Esophagus squamous epithelium (tissue), 5 donors: ENCODE results near the gene CELF2. TPM values are rescaled to one million over a fixed set of nuclear protein-coding genes. Genes with fewer than 3 reads are reported as not detected.

Experiments
- DNase-seq: peaks from one replicate; lab custom pipeline; 2025; lab: John Stamatoyannopoulos, UW
- H3K27ac ChIP-seq, 4 donors: fragments of 200-600 bp; sonication (generic); one replicate each; pipeline ENCODE4 v1.5.1; 2016 to 2019; ENCODE audit warnings: mild to moderate bottlenecking in 1 of 4
- H3K27me3 ChIP-seq, 4 donors: fragments of 200-600 bp; sonication (generic); 1 replicate in 3 of 4; 2 replicates in 1 of 4; pipeline versions ENCODE4 v1.5.1 to v1.6.0; 2017 to 2021; ENCODE audit warnings: antibody characterized with exemption in 1 of 4
- H3K36me3 ChIP-seq, 3 donors: fragments of 200-600 bp; sonication (generic); one replicate each; pipeline ENCODE4 v1.5.1; 2016 to 2019
- H3K4me1 ChIP-seq, 3 donors: fragments of 200-600 bp; sonication (generic); one replicate each; pipeline ENCODE4 v1.5.1; 2017 to 2019
- H3K4me3 ChIP-seq, 4 donors: fragments of 200-600 bp; sonication (generic); 1 replicate in 3 of 4; 2 replicates in 1 of 4; pipeline ENCODE4 v1.5.1; 2016 to 2019; ENCODE audit warnings: mild to moderate bottlenecking in 2 of 4, moderate library complexity in 1 of 4
- H3K9me3 ChIP-seq, 3 donors: fragments of 200-600 bp; sonication (generic); one replicate each; pipeline ENCODE4 v1.5.1; 2016 to 2019
- POLR2A ChIP-seq, 4 donors: fragments of 450-650 bp; IDR thresholded peaks; one replicate each; pipeline ENCODE4 v1.6.1; 2017; ENCODE audit warnings: antibody characterized with exemption in 4 of 4, mild to moderate bottlenecking in 4 of 4, moderate library complexity in 3 of 4
- WGBS, 2 donors: methylation state at CpG; one replicate each; pipeline ENCODE4 v1.1.5; 2018; 5-methylcytosine and 5-hydroxymethylcytosine counted together
- intact Hi-C: fragments of 100-400 bp; cut with DNase I; formaldehyde crosslinking; loops from one replicate; pipeline ENCODE4 v1.15.0; 2022
- total RNA-seq, 4 donors: library from RNA; depleted of rRNA; stranded (reverse); fragments of >200 nt; gene quantifications; one replicate each; pipeline ENCODE4 v1.1.0, GENCODE V29; 2016
- TF ChIP-seq, protein P1 (sequence below), 6 experiments: fragments of 450-650 bp in 4 of 6; fragments of 200-600 bp in 2 of 6; sonication (generic) in 2 of 6; IDR thresholded peaks; one replicate each; pipeline ENCODE4 v1.5.1; 2016 to 2019; ENCODE audit warnings: antibody characterized with exemption in 6 of 6, mild to moderate bottlenecking in 4 of 6, moderate library complexity in 4 of 6
- donor health status: DM: yes; HTN: yes; CAD: no.

The CELF2 gene
- total RNA-seq, 4 donors from 2014 or later, result 4.2 to 62.4 (median 13.5) TPM

- H3K9me3 ChIP-seq, result no peaks in the 10 kb centered on the region
- TF ChIP-seq, protein P1, sequence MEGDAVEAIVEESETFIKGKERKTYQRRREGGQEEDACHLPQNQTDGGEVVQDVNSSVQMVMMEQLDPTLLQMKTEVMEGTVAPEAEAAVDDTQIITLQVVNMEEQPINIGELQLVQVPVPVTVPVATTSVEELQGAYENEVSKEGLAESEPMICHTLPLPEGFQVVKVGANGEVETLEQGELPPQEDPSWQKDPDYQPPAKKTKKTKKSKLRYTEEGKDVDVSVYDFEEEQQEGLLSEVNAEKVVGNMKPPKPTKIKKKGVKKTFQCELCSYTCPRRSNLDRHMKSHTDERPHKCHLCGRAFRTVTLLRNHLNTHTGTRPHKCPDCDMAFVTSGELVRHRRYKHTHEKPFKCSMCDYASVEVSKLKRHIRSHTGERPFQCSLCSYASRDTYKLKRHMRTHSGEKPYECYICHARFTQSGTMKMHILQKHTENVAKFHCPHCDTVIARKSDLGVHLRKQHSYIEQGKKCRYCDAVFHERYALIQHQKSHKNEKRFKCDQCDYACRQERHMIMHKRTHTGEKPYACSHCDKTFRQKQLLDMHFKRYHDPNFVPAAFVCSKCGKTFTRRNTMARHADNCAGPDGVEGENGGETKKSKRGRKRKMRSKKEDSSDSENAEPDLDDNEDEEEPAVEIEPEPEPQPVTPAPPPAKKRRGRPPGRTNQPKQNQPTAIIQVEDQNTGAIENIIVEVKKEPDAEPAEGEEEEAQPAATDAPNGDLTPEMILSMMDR (IDR thresholded peaks at IDR 0.05), result no peak
- TF ChIP-seq POLR2A (IDR thresholded peaks at IDR 0.05), result no peak
- WGBS, 2 donors, result 70 to 78% methylated on average over 3 to 4 of the region's 4 CpGs
- peaks cover 0 to 7% (median 0%) of the 10 kb centered on the region in 4 donors for H3K27me3 ChIP-seq
- H3K36me3 ChIP-seq, result no peaks in the 10 kb centered on the region
- peak overlapping the region in 2 of 4 donors; percentile 58 to 72 for H3K27ac ChIP-seq
- H3K4me1 ChIP-seq, result peaks cover 0 to 4% (median 4%) of the 10 kb centered on the region in 3 donors
- intact Hi-C loops, result no loop called here
- no peak overlapping the region for H3K4me3 ChIP-seq
- DNase-seq, result no peak
Observed at GRCh38 chr10:10976652-10977051, 41.0 kb upstream of the CELF2 start.

DNA sequence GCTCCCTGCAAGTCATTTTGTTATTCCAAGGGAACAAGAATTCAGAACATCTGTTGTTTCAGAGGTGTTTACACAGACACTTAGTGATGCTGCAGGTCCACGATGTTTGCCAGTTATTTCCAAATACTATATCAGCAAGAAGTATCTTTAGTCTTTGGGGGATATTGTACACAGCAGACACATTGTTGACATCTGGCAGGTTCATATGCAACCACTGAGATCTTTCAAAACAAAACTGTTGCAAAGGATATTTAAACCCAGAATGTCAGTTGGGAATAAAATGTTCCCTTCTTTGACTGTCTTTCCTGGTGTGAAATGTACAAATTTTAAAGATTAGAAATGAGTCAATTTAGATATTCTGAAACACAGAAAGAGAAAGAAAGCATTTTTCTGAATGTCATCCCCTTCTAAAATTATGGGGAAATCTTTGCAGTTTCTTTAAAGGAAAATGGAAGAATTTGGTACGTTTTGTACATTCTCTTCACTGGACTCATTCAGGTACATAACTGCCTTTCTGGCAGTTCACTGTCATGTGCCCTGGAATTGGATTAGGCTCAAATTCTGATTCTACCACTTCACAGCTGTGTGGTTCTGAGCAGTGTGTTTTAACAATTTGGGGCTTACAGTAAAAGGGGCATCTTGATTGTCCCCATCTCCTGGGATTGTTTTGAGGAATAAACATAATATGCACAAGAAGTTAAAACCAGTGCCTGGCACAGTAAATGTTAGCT is 40.3 kb upstream of the CELF2 start:
- no peaks in the 10 kb centered on the region for H3K9me3 ChIP-seq
- H3K4me1 ChIP-seq, result peaks cover 0 to 4% (median 4%) of the 10 kb centered on the region in 3 donors
- intact Hi-C loops, result no loop called here
- peak overlapping the region in 2 of 4 donors; percentile 60 to 72 for H3K27ac ChIP-seq
- H3K36me3 ChIP-seq, result no peaks in the 10 kb centered on the region
- DNase-seq, result no peak
- no peak for TF ChIP-seq POLR2A (IDR thresholded peaks at IDR 0.05)
- TF ChIP-seq, protein P1 (IDR thresholded peaks at IDR 0.05), result no peak
- WGBS, 2 donors, result 36 to 48% methylated on average over 2 of the region's 2 CpGs
- H3K4me3 ChIP-seq, result no peak overlapping the region
- peaks cover 0 to 7% (median 0%) of the 10 kb centered on the region in 4 donors for H3K27me3 ChIP-seq

DNA sequence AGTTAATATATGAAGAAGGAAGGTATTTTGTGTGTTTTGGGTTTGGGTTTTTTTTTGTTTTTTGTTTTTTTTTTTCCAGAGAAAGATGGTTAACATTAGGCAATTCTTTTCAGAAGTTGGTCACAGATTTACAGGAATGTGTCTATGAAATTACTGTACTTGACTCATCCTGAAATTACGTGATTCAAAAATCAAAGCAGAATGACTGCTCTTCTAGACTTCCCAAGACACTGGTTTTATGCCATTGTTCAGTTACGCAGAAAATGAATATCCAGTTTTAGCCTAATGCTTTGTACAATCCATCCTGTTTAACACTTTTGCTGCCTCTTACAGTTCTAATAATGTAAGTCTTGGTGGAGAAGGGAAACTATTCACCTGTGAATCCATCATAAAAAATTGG is 39.7 kb upstream of the CELF2 start:
- H3K36me3 ChIP-seq, result no peaks in the 10 kb centered on the region
- DNase-seq, result no peak

GRCh38 chr10:10985361-10985760 is 32.3 kb upstream of the CELF2 start:
- no peak for DNase-seq
- TF ChIP-seq POLR2A (IDR thresholded peaks at IDR 0.05), result no peak
- TF ChIP-seq, protein P1 (IDR thresholded peaks at IDR 0.05), result no peak
- 87 to 96% methylated on average over 2 of the region's 2 CpGs for WGBS, 2 donors
- intact Hi-C loops, result no loop called here
- H3K36me3 ChIP-seq, result no peaks in the 10 kb centered on the region
- no peaks in the 10 kb centered on the region for H3K4me1 ChIP-seq
- H3K27me3 ChIP-seq, result no peaks in the 10 kb centered on the region
- H3K4me3 ChIP-seq, result no peak overlapping the region
- H3K27ac ChIP-seq, result no peak overlapping the region
- H3K9me3 ChIP-seq, result no peaks in the 10 kb centered on the region

More for the DNA sequence above, 39.7 kb upstream of the CELF2 start:
- Histone ChIP-seq H3K27ac (peak overlapping the region in 2 of 4 donors; percentile 60 to 72), H3K9me3 (no peaks in the 10 kb centered on the region), H3K27me3 (peaks cover 0 to 7% (median 0%) of the 10 kb centered on the region in 4 donors), H3K4me1 (peaks cover 0 to 4% (median 4%) of the 10 kb centered on the region in 3 donors), H3K4me3 (no peak overlapping the region)
- intact Hi-C loops, result no loop called here
- WGBS, 2 donors, result 64 to 73% methylated on average over 2 of the region's 2 CpGs
- TF ChIP-seq, protein P1 (IDR thresholded peaks at IDR 0.05), result no peak
- no peak for TF ChIP-seq POLR2A (IDR thresholded peaks at IDR 0.05)

- H3K36me3 ChIP-seq, result no peaks in the 10 kb centered on the region
- H3K27ac ChIP-seq, result no peak overlapping the region
- intact Hi-C loops, result no loop called here
- WGBS, 2 donors, result 80 to 85% methylated on average over 4 of the region's 4 CpGs
- no peak overlapping the region for H3K4me3 ChIP-seq
- TF ChIP-seq, protein P1 (IDR thresholded peaks at IDR 0.05), result no peak
- no peak for TF ChIP-seq POLR2A (IDR thresholded peaks at IDR 0.05)
- no peak for DNase-seq
- H3K4me1 ChIP-seq, result no peaks in the 10 kb centered on the region
- H3K9me3 ChIP-seq, result no peaks in the 10 kb centered on the region
- no peaks in the 10 kb centered on the region for H3K27me3 ChIP-seq
Observed at GRCh38 chr10:10986606-10987005, 31.1 kb upstream of the CELF2 start.
